ENCODE results near the gene AQP2.

GRCh38 chr12:49905718-49906314, 44.7 kb upstream of the AQP2 start:
- TF ChIP-seq CTCF (IDR thresholded peaks at IDR 0.05) (no peak), POLR2A (IDR thresholded peaks at IDR 0.05) (no peak)

All from breast epithelium (tissue), 3 donors.